8988T (cell line): Measurements from ENCODE around the gene PLCL1.
A peak's percentile ranks its signal among the peaks of the same experiment; 100 is the strongest.

Source experiments
- DNase-seq: peaks from one replicate; pipeline ENCODE4 v3.0.0; 2011

Gene PLCL1

GRCh38 chr2:197804049-197804757, at the start of gene PLCL1:
PLCL1 (plus strand) TSS chr2:197804593.
- peak; percentile 72 for DNase-seq

GRCh38 chr2:197759013-197759412, 45.4 kb upstream of the PLCL1 start:
- DNase-seq, result no peak

GRCh38 chr2:197759625-197760292, 44.6 kb upstream of the PLCL1 start:
- no peak for DNase-seq

- DNase-seq, result no peak
Measured at GRCh38 chr2:197760293-197760657, 44.1 kb upstream of the PLCL1 start.

- DNase-seq, result no peak
Measured at GRCh38 chr2:197777823-197778407, 26.5 kb upstream of the PLCL1 start.

GRCh38 chr2:197779261-197779660, 25.1 kb upstream of the PLCL1 start:
- no peak for DNase-seq

GRCh38 chr2:197782126-197782525, 22.3 kb upstream of the PLCL1 start:
- no peak for DNase-seq

- no peak for DNase-seq
Measured at GRCh38 chr2:197784956-197785941, 19.1 kb upstream of the PLCL1 start, which contains the start of gene BOLL. BOLL (minus strand) TSS chr2:197785319; CDS start chr2:197781850, 3,469 bp downstream.

GRCh38 chr2:197786010-197786877, 18.1 kb upstream of the PLCL1 start:
- DNase-seq, result no peak

- DNase-seq, result no peak
Measured at GRCh38 chr2:197793456-197793855, 10.9 kb upstream of the PLCL1 start.

- DNase-seq, result no peak
Measured at GRCh38 chr2:197795277-197795676, 9.1 kb upstream of the PLCL1 start.

GRCh38 chr2:197798187-197798586, 6.2 kb upstream of the PLCL1 start:
- DNase-seq, result no peak

- DNase-seq, result no peak
Measured at GRCh38 chr2:197799068-197799467, 5.3 kb upstream of the PLCL1 start.

GRCh38 chr2:197800091-197800490, 4.3 kb upstream of the PLCL1 start:
- DNase-seq, result no peak

- DNase-seq, result no peak
Measured at GRCh38 chr2:197801033-197801432, 3.4 kb upstream of the PLCL1 start.

- no peak for DNase-seq
Measured at GRCh38 chr2:197803033-197803444, 1.4 kb upstream of the PLCL1 start.

- no peak for DNase-seq
Measured at GRCh38 chr2:197804758-197805714, 643 bp downstream of the PLCL1 start.

GRCh38 chr2:197805715-197806633, 1.6 kb downstream of the PLCL1 start:
- no peak for DNase-seq

- DNase-seq, result no peak
Measured at GRCh38 chr2:197809064-197809463, 4.7 kb downstream of the PLCL1 start.

- no peak for DNase-seq
Measured at GRCh38 chr2:197810016-197810415, 5.6 kb downstream of the PLCL1 start.
